Thymus (tissue), 11 donors: Measurements from ENCODE around the gene DNM2. TPM values are rescaled to one million over a fixed set of nuclear protein-coding genes. Genes with fewer than 3 reads are reported as not detected.
"Not testable (repeated sequence)": the region's sequence is repeated elsewhere in the genome, so short reads cannot be mapped to it uniquely, and the experiment has no call there.

ENCODE experiments used
- DNase-seq, 9 donors: peaks; one replicate each; pipeline ENCODE4 v3.0.0-alpha.2; 2013; ENCODE audit warnings: low spot score in 9 of 9, low read depth in 6 of 9, missing footprints in 1 of 9
- H3K27ac ChIP-seq, 2 donors: one replicate each; pipeline ENCODE4 v1.5.1; 2013; ENCODE audit warnings: control low read depth in 1 of 2, low read depth in 1 of 2, low read length in 1 of 2, mild to moderate bottlenecking in 1 of 2, moderate library complexity in 1 of 2
- H3K27me3 ChIP-seq, 2 donors: one replicate each; pipeline ENCODE4 v1.5.1; 2013; ENCODE audit warnings: low read length in 1 of 2; ENCODE audit not compliant: control insufficient read depth in 2 of 2, insufficient read depth in 1 of 2
- H3K36me3 ChIP-seq, 2 donors: one replicate each; pipeline ENCODE4 v1.5.1; 2013; ENCODE audit warnings: low read length in 1 of 2, mild to moderate bottlenecking in 1 of 2, moderate library complexity in 1 of 2; ENCODE audit not compliant: control insufficient read depth in 2 of 2, insufficient read depth in 2 of 2
- H3K4me1 ChIP-seq, 2 donors: one replicate each; pipeline ENCODE4 v1.5.1; 2013; ENCODE audit warnings: low read length in 2 of 2; ENCODE audit not compliant: control insufficient read depth in 2 of 2, insufficient read depth in 2 of 2
- H3K4me3 ChIP-seq, 2 donors: one replicate each; pipeline ENCODE4 v1.5.1; 2013; ENCODE audit warnings: low read length in 2 of 2, control low read depth in 1 of 2, mild to moderate bottlenecking in 1 of 2
- H3K9me3 ChIP-seq, 2 donors: one replicate each; pipeline ENCODE4 v1.5.1; 2013; ENCODE audit warnings: low read length in 1 of 2, mild to moderate bottlenecking in 1 of 2; ENCODE audit not compliant: control insufficient read depth in 2 of 2, insufficient read depth in 1 of 2
- WGBS: extraction: QIAGEN DNeasy Blood & Tissue Kit; methylation state at CpG from one replicate; pipeline ENCODE4 v1.1.7; 2013; 5-methylcytosine and 5-hydroxymethylcytosine counted together
- polyA plus RNA-seq: library from polyadenylated mRNA; stranded (reverse); fragments of 200-250 nt; gene quantifications from one replicate; pipeline ENCODE4 v1.2.3, GENCODE V29; 2013
- total RNA-seq: library from RNA; stranded (reverse); fragments of 120-200 nt; gene quantifications from one replicate; pipeline ENCODE4 v1.2.4, GENCODE V29; 2013
- donor health status: healthy.

DNM2 gene
- total and polyA plus RNA-seq, 2 donors, result 49.0 to 102 TPM

GRCh38 chr19:10744253-10744798 lies 26.4 kb downstream of the DNM2 start:
- peaks cover 3 to 4% of the 10 kb centered on the region in 2 donors for H3K36me3 ChIP-seq
- no peak overlapping the region for H3K4me3 ChIP-seq
- no peak overlapping the region for H3K27ac ChIP-seq
- peaks cover 3 to 21% of the 10 kb centered on the region in 2 donors for H3K4me1 ChIP-seq
- H3K27me3 ChIP-seq, result no peaks in the 10 kb centered on the region
- H3K9me3 ChIP-seq, result peaks cover 0 to 12% of the 10 kb centered on the region in 2 donors
- WGBS, result 88% methylated on average over 11 of the region's 11 CpGs
- no peak for DNase-seq

- Histone ChIP-seq H3K27ac (no peak overlapping the region), H3K4me1 (peaks cover 5 to 21% of the 10 kb centered on the region in 2 donors), H3K4me3 (no peak overlapping the region), H3K9me3 (peaks cover 0 to 7% of the 10 kb centered on the region in 2 donors), H3K27me3 (no peaks in the 10 kb centered on the region), H3K36me3 (peaks cover 3 to 4% of the 10 kb centered on the region in 2 donors)
- no peak for DNase-seq
- WGBS, result 94% methylated on average over 12 of the region's 12 CpGs
Measured at GRCh38 chr19:10744801-10745293, 27.0 kb downstream of the DNM2 start.

GRCh38 chr19:10746437-10746836 lies 28.6 kb downstream of the DNM2 start:
- H3K9me3 ChIP-seq, H3K4me3 ChIP-seq, H3K36me3 ChIP-seq, H3K27ac ChIP-seq, DNase-seq, H3K27me3 ChIP-seq: not testable (repeated sequence)
- 98% methylated on average over 8 of the region's 8 CpGs for WGBS
- peaks cover 5 to 28% of the 10 kb centered on the region in 2 donors for H3K4me1 ChIP-seq

- Histone ChIP-seq H3K27ac (no peak overlapping the region), H3K36me3 (peaks cover 4 to 5% of the 10 kb centered on the region in 2 donors), H3K27me3 (no peaks in the 10 kb centered on the region), H3K9me3 (no peaks in the 10 kb centered on the region), H3K4me1 (peaks cover 7 to 26% of the 10 kb centered on the region in 2 donors), H3K4me3 (no peak overlapping the region)
- no peak for DNase-seq
- 95% methylated on average over 6 of the region's 6 CpGs for WGBS
Measured at GRCh38 chr19:10747271-10747670, 29.4 kb downstream of the DNM2 start.

GRCh38 chr19:10747674-10748073 lies 29.8 kb downstream of the DNM2 start:
- DNase-seq, result no peak
- peaks cover 4 to 5% of the 10 kb centered on the region in 2 donors for H3K36me3 ChIP-seq
- H3K4me3 ChIP-seq, result no peak overlapping the region
- H3K9me3 ChIP-seq, result no peaks in the 10 kb centered on the region
- no peaks in the 10 kb centered on the region for H3K27me3 ChIP-seq
- H3K27ac ChIP-seq, result no peak overlapping the region
- 82% methylated on average over 8 of the region's 8 CpGs for WGBS
- peaks cover 10 to 29% of the 10 kb centered on the region in 2 donors for H3K4me1 ChIP-seq

GRCh38 chr19:10748195-10748926 lies 30.5 kb downstream of the DNM2 start:
- Histone ChIP-seq H3K4me1 (peaks cover 10 to 33% of the 10 kb centered on the region in 2 donors), H3K27me3 (no peaks in the 10 kb centered on the region)

GRCh38 chr19:10748927-10749434 lies 31.1 kb downstream of the DNM2 start:
- no peaks in the 10 kb centered on the region for H3K9me3 ChIP-seq
- DNase-seq, result no peak
- no peak overlapping the region for H3K4me3 ChIP-seq
- H3K27me3 ChIP-seq, result no peaks in the 10 kb centered on the region
- no peak overlapping the region for H3K27ac ChIP-seq
- peaks cover 4 to 5% of the 10 kb centered on the region in 2 donors for H3K36me3 ChIP-seq
- WGBS, result 54% methylated on average over 10 of the region's 10 CpGs
- peaks cover 10 to 34% of the 10 kb centered on the region in 2 donors for H3K4me1 ChIP-seq

More at GRCh38 chr19:10748195-10748926, 30.5 kb downstream of the DNM2 start:
- no peak for DNase-seq
- H3K9me3 ChIP-seq, result no peaks in the 10 kb centered on the region
- H3K36me3 ChIP-seq, result peaks cover 4 to 5% of the 10 kb centered on the region in 2 donors
- H3K4me3 ChIP-seq, result no peak overlapping the region
- 95% methylated on average over 20 of the region's 20 CpGs for WGBS
- no peak overlapping the region for H3K27ac ChIP-seq

GRCh38 chr19:10749435-10750384 lies 31.8 kb downstream of the DNM2 start:
- H3K4me3 ChIP-seq, result no peak overlapping the region
- H3K4me1 ChIP-seq, result peaks cover 10 to 36% of the 10 kb centered on the region in 2 donors
- H3K9me3 ChIP-seq, result no peaks in the 10 kb centered on the region
- no peaks in the 10 kb centered on the region for H3K27me3 ChIP-seq
- WGBS, result 98% methylated on average over 13 of the region's 13 CpGs
- no peak overlapping the region for H3K27ac ChIP-seq
- no peak for DNase-seq
- H3K36me3 ChIP-seq, result peaks cover 0 to 5% of the 10 kb centered on the region in 2 donors
